Right lobe of liver (tissue), 6 donors: ENCODE measurements around the gene DRC7. TPM values are rescaled to one million over a fixed set of nuclear protein-coding genes. Genes with fewer than 3 reads are reported as not detected.

Source experiments
- ATAC-seq, 4 donors: fragments of 200-7000 bp; cut with Tn5 transposase; one replicate each; pipeline ENCODE4 v1.9.1; 2020; ENCODE audit warnings: mild to moderate bottlenecking in 4 of 4, moderate library complexity in 4 of 4
- DNase-seq, 3 donors: peaks; one replicate each; pipeline ENCODE4 v3.0.0-alpha.2; 2020
- H3K27ac ChIP-seq, 3 donors: fragments of 200-600 bp; one replicate each; pipeline ENCODE4 v1.8.0; 2022
- H3K27me3 ChIP-seq, 2 donors: fragments of 200-600 bp; one replicate each; pipeline ENCODE4 v1.8.0; 2022
- H3K36me3 ChIP-seq, 4 donors: fragments of 200-600 bp; sonication (generic) in 1 of 4; one replicate each; pipeline versions ENCODE4 v1.5.1 to v1.8.0; 2017 to 2022; ENCODE audit warnings: control low read depth in 1 of 4
- H3K4me1 ChIP-seq, 4 donors: fragments of 200-600 bp; sonication (generic) in 1 of 4; one replicate each; pipeline versions ENCODE4 v1.5.1 to v1.8.0; 2017 to 2022; ENCODE audit warnings: control low read depth in 1 of 4
- H3K4me3 ChIP-seq, 3 donors: fragments of 200-600 bp; one replicate each; pipeline ENCODE4 v1.8.0; 2022
- H3K9me3 ChIP-seq, 4 donors: fragments of 200-600 bp; sonication (generic) in 1 of 4; one replicate each; pipeline versions ENCODE4 v1.5.1 to v1.8.0; 2017 to 2022; ENCODE audit warnings: control low read depth in 1 of 4
- CTCF ChIP-seq, 4 donors: fragments of 200-600 bp in 3 of 4; fragments of 450-650 bp in 1 of 4; IDR thresholded peaks; one replicate each; pipeline versions ENCODE4 v1.5.1 to v1.8.0; 2016 to 2022; ENCODE audit warnings: antibody characterized with exemption in 4 of 4, mild to moderate bottlenecking in 2 of 4
- POLR2A ChIP-seq: fragments of 450-650 bp; IDR thresholded peaks from one replicate; pipeline ENCODE4 v1.6.1; 2017; ENCODE audit warnings: antibody characterized with exemption, mild to moderate bottlenecking
- WGBS: methylation state at CpG from one replicate; pipeline ENCODE4 v1.1.6; 2018; ENCODE audit warnings: low coverage, low lambda C conversion rate; ENCODE audit not compliant: insufficient coverage; ENCODE audit errors: missing lambda C conversion rate; 5-methylcytosine and 5-hydroxymethylcytosine counted together
- intact Hi-C, 2 donors: fragments of 100-400 bp; cut with DNase I; formaldehyde crosslinking; loops; one replicate each; pipeline versions ENCODE4 v1.11.2 to v1.14.1; 2022
- total RNA-seq, 6 experiments: library from RNA; depleted of rRNA in 2 of 6; stranded (reverse); fragments of >200 nt in 2 of 6; fragmentation: NEBNext Ultra II Directional in 3 of 6; extraction: Animal tissue kit (Norgen Biotek cat#: 25700) in 3 of 6; gene quantifications; one replicate each; pipeline versions ENCODE4 v1.1.0 to v1.2.4, GENCODE V29; 2016 to 2023
- donor health status: DM: no; HTN: yes; CAD: no.
- donor health status: DM: no; HTN: no; CAD: no.
- donor health status: DM: no; HTN: no; CAD: no.
- donor health status: DM: no; HTN: yes; CAD: no.
- donor health status: DM: no; HTN: yes; CAD: no.

The DRC7 gene
- total RNA-seq, 6 experiments from 2014 or later = 0.06 to 0.37 (median 0.19) TPM

- H3K27ac ChIP-seq = no peak overlapping the region
- H3K4me1 ChIP-seq = no peaks in the 10 kb centered on the region
- peaks cover 0 to 56% (median 32%) of the 10 kb centered on the region in 4 donors for H3K36me3 ChIP-seq
- intact Hi-C loops = loop anchor here in 1 of 2 donors (10.0 kb wide), 1 partner anchor 245 kb away; no protein-coding TSS in a partner anchor
- WGBS = 60% methylated on average over 1 of the region's 22 CpGs
- H3K4me3 ChIP-seq = no peak overlapping the region
- DNase-seq (no peak), ATAC-seq (no peak)
- H3K27me3 ChIP-seq = no peaks in the 10 kb centered on the region
- TF ChIP-seq POLR2A (no peak), CTCF (IDR thresholded peaks at IDR 0.05) (no peak)
- no peaks in the 10 kb centered on the region for H3K9me3 ChIP-seq
These were observed 75.0 kb downstream of the DRC7 start for GRCh38 chr16:57769541-57770145.

GRCh38 chr16:57770361-57770760 lies 75.8 kb downstream of the DRC7 start:
- Histone ChIP-seq H3K27ac (no peak overlapping the region), H3K9me3 (no peaks in the 10 kb centered on the region), H3K27me3 (no peaks in the 10 kb centered on the region), H3K36me3 (peaks cover 0 to 56% (median 32%) of the 10 kb centered on the region in 4 donors), H3K4me3 (no peak overlapping the region), H3K4me1 (no peaks in the 10 kb centered on the region)
- DNase-seq = no peak
- no CpG with 5 or more reads among the region's 15 CpGs for WGBS
- intact Hi-C loops = no loop called here
- no peak for TF ChIP-seq POLR2A
- TF ChIP-seq CTCF (IDR thresholded peaks at IDR 0.05) = no peak
- no peak for ATAC-seq

GRCh38 chr16:57771141-57771785 lies 76.7 kb downstream of the DRC7 start:
- intact Hi-C loops = no loop called here
- Histone ChIP-seq H3K27ac (no peak overlapping the region), H3K27me3 (no peaks in the 10 kb centered on the region), H3K36me3 (peaks cover 0 to 57% (median 35%) of the 10 kb centered on the region in 4 donors), H3K4me3 (no peak overlapping the region), H3K9me3 (no peaks in the 10 kb centered on the region), H3K4me1 (no peaks in the 10 kb centered on the region)
- no peak for TF ChIP-seq CTCF (IDR thresholded peaks at IDR 0.05)
- TF ChIP-seq POLR2A = no peak
- DNase-seq (no peak), ATAC-seq (no peak)
- WGBS = 92% methylated on average over 13 of the region's 26 CpGs

DNA sequence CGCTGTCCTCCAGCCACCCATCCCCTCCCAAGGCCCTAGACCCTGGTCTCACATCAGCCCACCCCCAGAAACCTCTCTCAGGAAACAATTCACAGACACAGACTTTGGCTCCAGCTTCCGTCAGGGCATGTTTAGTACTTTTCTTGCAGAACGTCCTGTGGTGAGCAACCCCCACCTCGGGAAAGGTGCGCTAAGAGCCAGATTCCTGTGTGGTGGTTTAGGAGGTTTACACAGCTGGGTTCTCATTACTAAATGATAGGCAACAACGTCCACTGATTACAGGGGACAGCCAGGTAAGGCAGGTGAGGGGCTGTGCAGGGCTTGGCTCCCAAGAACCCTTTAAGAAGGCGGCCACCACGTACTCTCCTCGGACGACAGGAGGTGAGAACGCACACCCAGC lies 78.4 kb downstream of the DRC7 start:
- intact Hi-C loops = no loop called here
- Histone ChIP-seq H3K4me1 (no peaks in the 10 kb centered on the region), H3K4me3 (no peak overlapping the region), H3K27me3 (no peaks in the 10 kb centered on the region), H3K9me3 (no peaks in the 10 kb centered on the region), H3K27ac (no peak overlapping the region), H3K36me3 (peaks cover 0 to 49% (median 29%) of the 10 kb centered on the region in 4 donors)
- WGBS = 72% methylated on average over 7 of the region's 11 CpGs
- no peak for DNase-seq
- TF ChIP-seq CTCF (IDR thresholded peaks at IDR 0.05) (no peak), POLR2A (no peak)
- ATAC-seq = no peak
